CD14-positive monocyte (primary cell): ENCODE measurements around the gene MAPK14. TPM values are rescaled to one million over a fixed set of nuclear protein-coding genes. Genes with fewer than 3 reads are reported as not detected.

Experiments used
- DNase-seq, 3 donors: peaks; one replicate each; pipeline ENCODE4 v3.0.0-alpha.2; 2011 to 2022
- H2AFZ ChIP-seq: 2 replicates; pipeline ENCODE4 v1.6.0; 2012; ENCODE audit warnings: mild to moderate bottlenecking, low read depth, low read length, inconsistent platforms; ENCODE audit not compliant: insufficient read depth, poor library complexity, severe bottlenecking
- H3K27ac ChIP-seq, 2 donors: 1 replicate in 1 of 2; 2 replicates in 1 of 2; pipeline ENCODE4 v1.5.1; 2012 to 2013; ENCODE audit warnings: low read length in 2 of 2, control low read depth in 1 of 2, inconsistent platforms in 1 of 2, low read depth in 1 of 2, mild to moderate bottlenecking in 1 of 2
- H3K27me3 ChIP-seq, 2 donors: one replicate each; pipeline versions ENCODE4 v1.6.0 to v1.6.1; 2011 to 2013; ENCODE audit warnings: low read length in 2 of 2; ENCODE audit not compliant: control insufficient read depth in 2 of 2, insufficient read depth in 2 of 2
- H3K36me3 ChIP-seq, 2 donors: replicated peaks in 1 of 2; 1 replicate in 1 of 2; 2 replicates in 1 of 2; pipeline versions ENCODE4 v1.5.1 to v1.6.1; 2012 to 2013; ENCODE audit warnings: low read length in 2 of 2, control low read depth in 1 of 2, inconsistent platforms in 1 of 2, mild to moderate bottlenecking in 1 of 2; ENCODE audit not compliant: insufficient read depth in 2 of 2, control insufficient read depth in 1 of 2
- H3K4me1 ChIP-seq, 2 donors: 1 replicate in 1 of 2; 2 replicates in 1 of 2; pipeline versions ENCODE4 v1.5.1 to v1.6.1; 2012 to 2013; ENCODE audit warnings: low read length in 2 of 2, control low read depth in 1 of 2, inconsistent platforms in 1 of 2, mild to moderate bottlenecking in 1 of 2, moderate library complexity in 1 of 2; ENCODE audit not compliant: insufficient read depth in 2 of 2, control insufficient read depth in 1 of 2
- H3K4me2 ChIP-seq: replicated peaks from 2 replicates; pipeline ENCODE3; 2012; ENCODE audit warnings: low read length, moderate library complexity, mild to moderate bottlenecking; ENCODE audit not compliant: poor library complexity, severe bottlenecking; ENCODE audit errors: extremely low read depth
- H3K4me3 ChIP-seq, 3 experiments: fragments of 200-600 bp in 1 of 3; sonication (generic) in 1 of 3; replicated peaks in 1 of 3; 1 replicate in 2 of 3; 2 replicates in 1 of 3; pipeline ENCODE4 v1.5.1; 2011 to 2013; ENCODE audit warnings: low read length in 3 of 3, mild to moderate bottlenecking in 3 of 3, control low read depth in 2 of 3, low read depth in 2 of 3, inconsistent platforms in 1 of 3, moderate library complexity in 1 of 3
- H3K79me2 ChIP-seq: 2 replicates; pipeline ENCODE4 v1.6.0; 2012; ENCODE audit warnings: mild to moderate bottlenecking, control low read depth, inconsistent platforms, low read length, moderate library complexity; ENCODE audit not compliant: insufficient read depth
- H3K9ac ChIP-seq: 2 replicates; pipeline ENCODE4 v1.6.0; 2017; ENCODE audit warnings: low read length, mild to moderate bottlenecking; ENCODE audit not compliant: insufficient read depth, poor library complexity, severe bottlenecking
- H3K9me3 ChIP-seq, 2 donors: replicated peaks in 1 of 2; 1 replicate in 1 of 2; 2 replicates in 1 of 2; pipeline versions ENCODE4 v1.5.1 to v1.6.1; 2012 to 2013; ENCODE audit warnings: low read length in 2 of 2, control low read depth in 1 of 2; ENCODE audit not compliant: control insufficient read depth in 1 of 2, insufficient read depth in 1 of 2
- H4K20me1 ChIP-seq: 2 replicates; pipeline ENCODE4 v1.6.0; 2012; ENCODE audit warnings: mild to moderate bottlenecking, low read length, control low read depth, moderate library complexity; ENCODE audit not compliant: insufficient read depth
- H3K27ac Mint-ChIP-seq, 7 donors: one replicate each; pipeline ENCODE4 v1.8.0; 2020; ENCODE audit warnings: mild to moderate bottlenecking in 7 of 7, mixed read lengths in 7 of 7, moderate library complexity in 6 of 7, inconsistent platforms in 2 of 7
- H3K27me3 Mint-ChIP-seq, 3 donors: one replicate each; pipeline ENCODE4 v1.8.0; 2021 to 2022; ENCODE audit warnings: low read depth in 3 of 3, mild to moderate bottlenecking in 3 of 3, mixed read lengths in 3 of 3, moderate library complexity in 3 of 3, inconsistent platforms in 1 of 3
- H3K36me3 Mint-ChIP-seq, 2 donors: one replicate each; pipeline ENCODE4 v1.8.0; 2020; ENCODE audit warnings: mixed read lengths in 2 of 2, inconsistent platforms in 1 of 2, mild to moderate bottlenecking in 1 of 2
- H3K4me1 Mint-ChIP-seq: one replicate; pipeline ENCODE4 v1.8.0; 2020; ENCODE audit warnings: mild to moderate bottlenecking, mixed read lengths
- H3K4me3 Mint-ChIP-seq, 2 donors: one replicate each; pipeline ENCODE4 v1.8.0; 2020; ENCODE audit warnings: mild to moderate bottlenecking in 2 of 2, mixed read lengths in 2 of 2, moderate library complexity in 1 of 2
- H3K9me3 Mint-ChIP-seq, 7 donors: one replicate each; pipeline ENCODE4 v1.8.0; 2020 to 2022; ENCODE audit warnings: mixed read lengths in 7 of 7, mild to moderate bottlenecking in 6 of 7, moderate library complexity in 6 of 7, inconsistent platforms in 2 of 7
- CTCF ChIP-seq: fragments of 200-600 bp; IDR thresholded peaks from one replicate; pipeline ENCODE4 v1.8.0; 2022; ENCODE audit warnings: antibody characterized with exemption, mild to moderate bottlenecking
- WGBS: methylation state at CpG from one replicate; pipeline ENCODE4 v1.1.5; 2013; ENCODE audit warnings: missing lambda C conversion rate; ENCODE audit not compliant: insufficient coverage; 5-methylcytosine and 5-hydroxymethylcytosine counted together
- intact Hi-C, 2 donors: fragments of 100-400 bp; cut with micrococcal nuclease; formaldehyde crosslinking; loops; one replicate each; pipeline versions ENCODE4 v1.15.0 to v1.15.1; 2023
- polyA plus RNA-seq, 3 donors: library from polyadenylated mRNA; depleted of rRNA in 1 of 3; unstranded in 2 of 3; stranded (reverse) in 1 of 3; fragments of 300-500 nt in 2 of 3; fragments of >200 nt in 1 of 3; fragmentation: Illumina TruSeq in 2 of 3; gene quantifications; 1 replicate in 2 of 3; 2 replicates in 1 of 3; pipeline ENCODE4 v1.2.3, GENCODE V29; 2012 to 2021

The MAPK14 gene
- polyA plus RNA-seq, 3 donors, result 56.6 to 96.6 (median 83.7) TPM

GRCh38 chr6:36121787-36122494 lies 94.3 kb downstream of the MAPK14 start:
- Histone ChIP-seq H4K20me1 (peaks cover 25% of the 10 kb centered on the region), H3K4me2 (no peak overlapping the region), H3K4me3 (no peak overlapping the region), H3K27ac (peak overlapping the region; percentile 94 to 97), H3K4me1 (peaks cover 79 to 82% of the 10 kb centered on the region in 2 donors), H3K79me2 (peaks cover 5% of the 10 kb centered on the region), H3K27me3 (no peaks in the 10 kb centered on the region), H3K9ac (no peak overlapping the region), H3K9me3 (no peaks in the 10 kb centered on the region), H2AFZ (no peak overlapping the region), H3K36me3 (peaks cover 0 to 14% of the 10 kb centered on the region in 2 donors)
- DNase-seq, result no peak
- intact Hi-C loops, result loop anchor here (2.0 to 10.0 kb wide), 4 partner anchors 75 to 243 kb away; partner anchors contain the start of gene BRPF3 (in 1 of the 2)
- Mint-ChIP-seq H3K27ac (peak overlapping the region; percentile 98 to 100 (median 99)), H3K36me3 (peaks cover 28 to 34% of the 10 kb centered on the region in 2 donors), H3K27me3 (peaks cover 0 to 5% (median 0%) of the 10 kb centered on the region in 3 donors), H3K4me3 (no peak overlapping the region), H3K9me3 (no peaks in the 10 kb centered on the region), H3K4me1 (peaks cover 86% of the 10 kb centered on the region)
- no peak for TF ChIP-seq CTCF
- WGBS, result 93% methylated on average over 3 of the region's 4 CpGs

GRCh38 chr6:36122495-36123269 lies 95.1 kb downstream of the MAPK14 start:
- Histone ChIP-seq H3K79me2 (peaks cover 5% of the 10 kb centered on the region), H3K27ac (peak overlapping the region in 1 of 2 donors; percentile 69), H3K4me3 (no peak overlapping the region), H3K9me3 (peaks cover 0 to 1% of the 10 kb centered on the region in 2 donors), H3K9ac (no peak overlapping the region), H4K20me1 (peaks cover 25% of the 10 kb centered on the region), H3K27me3 (no peaks in the 10 kb centered on the region), H3K4me2 (no peak overlapping the region), H3K4me1 (peaks cover 79 to 82% of the 10 kb centered on the region in 2 donors), H3K36me3 (peaks cover 0 to 9% of the 10 kb centered on the region in 2 donors), H2AFZ (no peak overlapping the region)
- Mint-ChIP-seq H3K9me3 (peaks cover 0 to 2% (median 0%) of the 10 kb centered on the region in 7 donors), H3K36me3 (peaks cover 21 to 27% of the 10 kb centered on the region in 2 donors), H3K27me3 (peaks cover 0 to 5% (median 0%) of the 10 kb centered on the region in 3 donors), H3K4me1 (peaks cover 88% of the 10 kb centered on the region), H3K27ac (peak overlapping the region; percentile 37 to 99 (median 98)), H3K4me3 (no peak overlapping the region)
- DNase-seq, result no peak
- TF ChIP-seq CTCF, result no peak
- WGBS, result 84% methylated on average over 6 of the region's 11 CpGs
- intact Hi-C loops, result loop anchor here (5.0 to 10.0 kb wide), 3 partner anchors 75 to 242 kb away; partner anchors contain the start of gene BRPF3 (in 1 of the 2)
